Measurements from ENCODE around the gene MICB. TPM values are rescaled to one million over a fixed set of nuclear protein-coding genes. Genes with fewer than 3 reads are reported as not detected.

Gene MICB
- total RNA-seq, 4 donors from 2014 or later, result 1.7 to 4.8 (median 2.0) TPM

- H3K4me3 ChIP-seq, result no peak overlapping the region
- ATAC-seq, result no peak
- no peaks in the 10 kb centered on the region for H3K9me3 ChIP-seq
- TF ChIP-seq POLR2A (IDR thresholded peaks at IDR 0.05), result no peak
- TF ChIP-seq, protein P1, sequence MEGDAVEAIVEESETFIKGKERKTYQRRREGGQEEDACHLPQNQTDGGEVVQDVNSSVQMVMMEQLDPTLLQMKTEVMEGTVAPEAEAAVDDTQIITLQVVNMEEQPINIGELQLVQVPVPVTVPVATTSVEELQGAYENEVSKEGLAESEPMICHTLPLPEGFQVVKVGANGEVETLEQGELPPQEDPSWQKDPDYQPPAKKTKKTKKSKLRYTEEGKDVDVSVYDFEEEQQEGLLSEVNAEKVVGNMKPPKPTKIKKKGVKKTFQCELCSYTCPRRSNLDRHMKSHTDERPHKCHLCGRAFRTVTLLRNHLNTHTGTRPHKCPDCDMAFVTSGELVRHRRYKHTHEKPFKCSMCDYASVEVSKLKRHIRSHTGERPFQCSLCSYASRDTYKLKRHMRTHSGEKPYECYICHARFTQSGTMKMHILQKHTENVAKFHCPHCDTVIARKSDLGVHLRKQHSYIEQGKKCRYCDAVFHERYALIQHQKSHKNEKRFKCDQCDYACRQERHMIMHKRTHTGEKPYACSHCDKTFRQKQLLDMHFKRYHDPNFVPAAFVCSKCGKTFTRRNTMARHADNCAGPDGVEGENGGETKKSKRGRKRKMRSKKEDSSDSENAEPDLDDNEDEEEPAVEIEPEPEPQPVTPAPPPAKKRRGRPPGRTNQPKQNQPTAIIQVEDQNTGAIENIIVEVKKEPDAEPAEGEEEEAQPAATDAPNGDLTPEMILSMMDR (IDR thresholded peaks at IDR 0.05), result no peak
- no peak for TF ChIP-seq POLR2AphosphoS5 (IDR thresholded peaks at IDR 0.05)
- TF ChIP-seq EP300 (IDR thresholded peaks at IDR 0.05), result no peak
- no peaks in the 10 kb centered on the region for H3K4me1 ChIP-seq
- 64 to 100% methylated on average over 2 of the region's 2 CpGs for WGBS, 2 donors (ENCODE audit: low coverage in 1 of 2)
- H3K27me3 ChIP-seq, result no peaks in the 10 kb centered on the region
- no peaks in the 10 kb centered on the region for H3K36me3 ChIP-seq
- no peak overlapping the region for H3K27ac ChIP-seq
These were observed 27.1 kb upstream of the MICB start for GRCh38 chr6:31470801-31471200.

- no peak for TF ChIP-seq EP300 (IDR thresholded peaks at IDR 0.05)
- TF ChIP-seq, protein P1 (IDR thresholded peaks at IDR 0.05), result no peak
- TF ChIP-seq POLR2A (IDR thresholded peaks at IDR 0.05), result no peak
- TF ChIP-seq POLR2AphosphoS5 (IDR thresholded peaks at IDR 0.05), result no peak
- no peaks in the 10 kb centered on the region for H3K9me3 ChIP-seq
These were observed 26.2 kb upstream of the MICB start for GRCh38 chr6:31471711-31472110.

GRCh38 chr6:31472259-31472658 lies 25.7 kb upstream of the MICB start:
- no peak for ATAC-seq
- Histone ChIP-seq H3K4me3 (no peak overlapping the region), H3K27ac (no peak overlapping the region), H3K27me3 (no peaks in the 10 kb centered on the region), H3K36me3 (no peaks in the 10 kb centered on the region), H3K9me3 (no peaks in the 10 kb centered on the region), H3K4me1 (no peaks in the 10 kb centered on the region)
- WGBS, 2 donors (ENCODE audit: low coverage in 1 of 2), result 71 to 94% methylated on average over 1 of the region's 2 CpGs
- TF ChIP-seq, protein P1 (IDR thresholded peaks at IDR 0.05), result no peak
- TF ChIP-seq POLR2A (IDR thresholded peaks at IDR 0.05), result no peak
- no peak for TF ChIP-seq POLR2AphosphoS5 (IDR thresholded peaks at IDR 0.05)
- no peak for TF ChIP-seq EP300 (IDR thresholded peaks at IDR 0.05)

More at GRCh38 chr6:31471711-31472110, 26.2 kb upstream of the MICB start:
- Histone ChIP-seq H3K27ac (no peak overlapping the region), H3K36me3 (no peaks in the 10 kb centered on the region), H3K4me1 (no peaks in the 10 kb centered on the region), H3K27me3 (no peaks in the 10 kb centered on the region), H3K4me3 (no peak overlapping the region)
- WGBS, 2 donors (ENCODE audit: low coverage in 1 of 2), result 77 to 80% methylated on average over 2 of the region's 2 CpGs
- ATAC-seq, result no peak

DNA sequence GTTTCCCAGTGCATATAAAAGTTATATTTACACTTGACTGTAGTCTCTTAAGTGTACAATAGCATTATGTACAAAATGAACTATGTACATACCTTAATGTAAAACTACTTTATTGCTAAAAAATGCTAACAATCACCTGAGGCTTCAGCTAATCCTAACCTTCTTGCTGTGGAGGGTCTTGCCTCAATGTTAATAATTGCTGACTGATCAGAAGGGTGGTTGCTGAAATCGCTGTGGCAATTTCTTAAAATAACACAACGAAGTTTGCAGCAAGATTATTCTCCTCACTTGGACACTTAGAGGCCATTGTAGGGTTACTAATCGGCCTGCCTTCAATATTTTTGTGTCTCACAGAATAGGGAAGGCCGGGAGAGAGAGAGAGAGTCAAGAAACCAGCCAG lies 24.7 kb upstream of the MICB start:
- H3K4me1 ChIP-seq, result no peaks in the 10 kb centered on the region
- 70 to 80% methylated on average over 4 of the region's 4 CpGs for WGBS, 2 donors (ENCODE audit: low coverage in 1 of 2)

More for the DNA sequence above, 24.7 kb upstream of the MICB start:
- H3K27ac ChIP-seq, result no peak overlapping the region
- H3K4me3 ChIP-seq, result no peak overlapping the region
- ATAC-seq, result no peak
- H3K27me3 ChIP-seq, result peaks cover 4% of the 10 kb centered on the region
- no peaks in the 10 kb centered on the region for H3K36me3 ChIP-seq
- no peaks in the 10 kb centered on the region for H3K9me3 ChIP-seq
- no peak for TF ChIP-seq EP300 (IDR thresholded peaks at IDR 0.05)
- no peak for TF ChIP-seq POLR2AphosphoS5 (IDR thresholded peaks at IDR 0.05)
- TF ChIP-seq, protein P1 (IDR thresholded peaks at IDR 0.05), result no peak
- TF ChIP-seq POLR2A (IDR thresholded peaks at IDR 0.05), result no peak

All from gastroesophageal sphincter (tissue), 4 donors.